ENCODE measurements around the gene RAB7B.

Gene RAB7B

GRCh38 chr1:205967554-205968335 lies 35.5 kb downstream of the RAB7B start:
- TF ChIP-seq CTCF (IDR thresholded peaks at IDR 0.05; ENCODE audit: insufficient read depth, missing control alignments): no peak
- FAIRE-seq (no peak), DNase-seq (ENCODE audit: insufficient read length, low spot score) (no peak)

GRCh38 chr1:205965036-205965884 lies 37.9 kb downstream of the RAB7B start:
- no peak for FAIRE-seq
- no peak for TF ChIP-seq CTCF (IDR thresholded peaks at IDR 0.05; ENCODE audit: insufficient read depth, missing control alignments)
- DNase-seq (ENCODE audit: insufficient read length, low spot score): no peak

- DNase-seq (ENCODE audit: insufficient read length, low spot score): no peak
- TF ChIP-seq CTCF (IDR thresholded peaks at IDR 0.05; ENCODE audit: insufficient read depth, missing control alignments): no peak
- FAIRE-seq: no peak
These were observed 39.6 kb downstream of the RAB7B start for GRCh38 chr1:205963352-205964155.

GRCh38 chr1:205962821-205963221 lies 40.4 kb downstream of the RAB7B start:
- no peak for TF ChIP-seq CTCF (IDR thresholded peaks at IDR 0.05; ENCODE audit: insufficient read depth, missing control alignments)
- no peak for FAIRE-seq
- DNase-seq (ENCODE audit: insufficient read length, low spot score): no peak

- FAIRE-seq: no peak
- no peak for DNase-seq (ENCODE audit: insufficient read length, low spot score)
These were observed 41.0 kb downstream of the RAB7B start for GRCh38 chr1:205961991-205962820.

More at GRCh38 chr1:205961991-205962820, 41.0 kb downstream of the RAB7B start:
- TF ChIP-seq CTCF (IDR thresholded peaks at IDR 0.05; ENCODE audit: insufficient read depth, missing control alignments): no peak

Data from D721Med (cell line).